ENCODE data around the gene ANKRD30BL. TPM values are rescaled to one million over a fixed set of nuclear protein-coding genes. Genes with fewer than 3 reads are reported as not detected.
"Not testable (repeated sequence)": the region's sequence is repeated elsewhere in the genome, so short reads cannot be mapped to it uniquely, and the experiment has no call there.

The ANKRD30BL gene
- total and polyA plus RNA-seq, 9 of the 15 experiments (the other 6 are each of a cell fraction or from before 2014, with no cell fraction given) = not detected

GRCh38 chr2:132146774-132147173 is 15.0 kb downstream of the ANKRD30BL start:
- H3K4me2 ChIP-seq (ENCODE audit: insufficient read depth, low read length); H2AFZ ChIP-seq (ENCODE audit: low read depth, low read length); H3K4me3 ChIP-seq; H3K4me1 ChIP-seq (replicated peaks in 1 of 2; ENCODE audit: control insufficient read depth in 2 of 2, insufficient read depth in 2 of 2, low read length in 2 of 2); ATAC-seq; H3K9me1 ChIP-seq (ENCODE audit: control insufficient read depth, insufficient read depth, low read length); POLR2A ChIA-PET; BruUV-seq (replicated peaks); H3K36me3 ChIP-seq (ENCODE audit: control insufficient read depth, insufficient read depth, low read length); H3K9me3 ChIP-seq (replicated peaks; ENCODE audit: control insufficient read depth, insufficient read depth, low read depth, low read length); CTCF ChIA-PET (ENCODE audit: low intra/inter-chr PET ratio); H3K27ac ChIP-seq (ENCODE audit: extremely low read depth, low read depth, low read length); H3K27me3 ChIP-seq (ENCODE audit: control insufficient read depth in 2 of 2, insufficient read depth in 2 of 2, low read length in 2 of 2); H3K79me2 ChIP-seq (ENCODE audit: control insufficient read depth, insufficient read depth, low read length); FAIRE-seq; H3K9ac ChIP-seq (ENCODE audit: insufficient read depth in 1 of 2, low read depth in 2 of 2, low read length in 2 of 2); H4K20me1 ChIP-seq (replicated peaks; ENCODE audit: control insufficient read depth, insufficient read depth, low read length); TF ChIP-seq REST (CRISPR knock-in tag; IDR thresholded peaks at IDR 0.05; ENCODE audit: low read depth): not testable (repeated sequence)
- peak; percentile 5 to 63 (median 8) for DNase-seq (ENCODE audit: extremely low read depth in 1 of 4, low spot score in 3 of 4)
- 4% methylated on average over 4 of the region's 4 CpGs for WGBS (ENCODE audit: insufficient coverage, low coverage, missing lambda C conversion rate)
- TF ChIP-seq SMC3 (conservative IDR thresholded peaks at IDR 0.05; ENCODE audit: insufficient read depth, low read depth, low read length) (peak; percentile 36; the same call in 1 of the 2 replicates), REST (IDR thresholded peaks at IDR 0.05; ENCODE audit: borderline replicate concordance) (peak; percentile 54; the same call in 1 of the 2 replicates), CTCF (IDR thresholded peaks at IDR 0.05 in 2 of 3, conservative IDR thresholded peaks at IDR 0.05 in 1 of 3; ENCODE audit: insufficient read depth in 2 of 3, low read depth in 1 of 3, low read length in 3 of 3) (peak; percentile 31 to 56 (median 41); a peak in 4 of 6 replicates), DEAF1 (CRISPR knock-in tag; IDR thresholded peaks at IDR 0.05) (peak; percentile 21; the same call in 1 of the 2 replicates), RAD21 (CRISPR knock-in tag; conservative IDR thresholded peaks at IDR 0.05 in 1 of 2, IDR thresholded peaks at IDR 0.05 in 1 of 2) (peak; percentile 58 to 75)
- in situ Hi-C loops (cut with MboI) (loop anchor here (25.0 kb wide), 3 partner anchors 109 to 734 kb away; no protein-coding TSS in a partner anchor), intact Hi-C loops (cut with micrococcal nuclease) (loop anchor here (5.0 kb wide), 1 partner anchor 474 kb away; no protein-coding TSS in a partner anchor)

Measured in K562 (cell line).